ENCODE results near the gene SALL1. TPM values are rescaled to one million over a fixed set of nuclear protein-coding genes. Genes with fewer than 3 reads are reported as not detected.

The SALL1 gene
- total and polyA plus RNA-seq, 7 donors: not detected

DNA sequence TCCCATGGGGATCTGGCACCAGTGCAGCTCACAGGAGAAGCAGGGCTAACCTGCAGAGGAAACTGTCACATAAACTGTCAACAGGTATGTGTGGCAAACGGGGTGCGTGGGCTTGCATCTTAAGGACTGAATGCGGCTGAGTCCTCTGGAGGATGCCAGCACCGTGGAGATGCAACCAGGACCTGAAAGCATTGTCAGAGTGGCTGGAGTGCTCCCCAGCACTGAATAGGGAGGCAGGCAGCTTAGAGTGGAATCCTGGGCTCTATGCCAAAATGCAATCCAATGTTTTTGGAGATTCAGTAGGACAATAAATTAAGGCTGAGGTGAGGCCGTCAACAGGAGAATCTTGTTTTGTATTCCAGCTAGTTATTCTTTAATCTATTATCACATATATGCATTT, 21.3 kb upstream of the SALL1 start:
- intact Hi-C loops (cut with DNase I): no loop called here
- ATAC-seq (no peak), DNase-seq (no peak)
- Histone ChIP-seq H3K27me3 (ENCODE audit: insufficient read depth in 3 of 3, low read length in 2 of 3) (peaks cover 0 to 3% (median 0%) of the 10 kb centered on the region in 3 donors), H3K4me3 (no peak overlapping the region), H3K9me3 (no peaks in the 10 kb centered on the region), H3K27ac (no peak overlapping the region), H3K36me3 (ENCODE audit: insufficient read depth in 1 of 2, low read depth in 1 of 2) (no peaks in the 10 kb centered on the region), H3K4me1 (no peaks in the 10 kb centered on the region)
- WGBS, 3 donors: 76 to 83% (median 77%) methylated on average over 5 of the region's 5 CpGs
- TF ChIP-seq, protein P1, sequence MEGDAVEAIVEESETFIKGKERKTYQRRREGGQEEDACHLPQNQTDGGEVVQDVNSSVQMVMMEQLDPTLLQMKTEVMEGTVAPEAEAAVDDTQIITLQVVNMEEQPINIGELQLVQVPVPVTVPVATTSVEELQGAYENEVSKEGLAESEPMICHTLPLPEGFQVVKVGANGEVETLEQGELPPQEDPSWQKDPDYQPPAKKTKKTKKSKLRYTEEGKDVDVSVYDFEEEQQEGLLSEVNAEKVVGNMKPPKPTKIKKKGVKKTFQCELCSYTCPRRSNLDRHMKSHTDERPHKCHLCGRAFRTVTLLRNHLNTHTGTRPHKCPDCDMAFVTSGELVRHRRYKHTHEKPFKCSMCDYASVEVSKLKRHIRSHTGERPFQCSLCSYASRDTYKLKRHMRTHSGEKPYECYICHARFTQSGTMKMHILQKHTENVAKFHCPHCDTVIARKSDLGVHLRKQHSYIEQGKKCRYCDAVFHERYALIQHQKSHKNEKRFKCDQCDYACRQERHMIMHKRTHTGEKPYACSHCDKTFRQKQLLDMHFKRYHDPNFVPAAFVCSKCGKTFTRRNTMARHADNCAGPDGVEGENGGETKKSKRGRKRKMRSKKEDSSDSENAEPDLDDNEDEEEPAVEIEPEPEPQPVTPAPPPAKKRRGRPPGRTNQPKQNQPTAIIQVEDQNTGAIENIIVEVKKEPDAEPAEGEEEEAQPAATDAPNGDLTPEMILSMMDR (IDR thresholded peaks at IDR 0.05): no peak

DNA sequence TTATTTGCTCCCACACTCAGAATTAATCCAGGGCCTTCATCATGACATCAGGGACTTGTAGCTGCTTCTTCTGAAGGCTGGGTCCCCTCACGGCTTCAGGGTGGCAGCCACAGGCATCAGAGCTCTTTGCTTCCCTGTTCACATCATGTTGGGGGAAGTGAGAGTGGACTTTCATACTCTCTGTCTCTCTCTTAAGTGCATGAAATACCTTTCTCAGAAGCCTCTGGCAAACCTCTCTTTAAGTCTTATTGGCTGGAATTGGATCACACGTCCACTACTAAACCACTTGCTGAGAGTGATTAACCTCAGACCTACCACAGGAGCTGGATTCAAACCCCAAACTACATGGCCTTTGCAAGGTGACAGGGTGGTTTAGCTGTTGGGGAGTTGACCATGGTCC, 17.7 kb upstream of the SALL1 start:
- intact Hi-C loops (cut with DNase I): no loop called here
- ATAC-seq (no peak), DNase-seq (no peak)
- Histone ChIP-seq H3K27me3 (ENCODE audit: insufficient read depth in 3 of 3, low read length in 2 of 3) (peaks cover 0 to 3% (median 0%) of the 10 kb centered on the region in 3 donors), H3K9me3 (no peaks in the 10 kb centered on the region), H3K36me3 (ENCODE audit: insufficient read depth in 1 of 2, low read depth in 1 of 2) (no peaks in the 10 kb centered on the region), H3K4me1 (no peaks in the 10 kb centered on the region), H3K4me3 (no peak overlapping the region), H3K27ac (no peak overlapping the region)
- 56 to 69% (median 57%) methylated on average over 2 of the region's 2 CpGs for WGBS, 3 donors
- TF ChIP-seq, protein P1 (IDR thresholded peaks at IDR 0.05): no peak

DNA sequence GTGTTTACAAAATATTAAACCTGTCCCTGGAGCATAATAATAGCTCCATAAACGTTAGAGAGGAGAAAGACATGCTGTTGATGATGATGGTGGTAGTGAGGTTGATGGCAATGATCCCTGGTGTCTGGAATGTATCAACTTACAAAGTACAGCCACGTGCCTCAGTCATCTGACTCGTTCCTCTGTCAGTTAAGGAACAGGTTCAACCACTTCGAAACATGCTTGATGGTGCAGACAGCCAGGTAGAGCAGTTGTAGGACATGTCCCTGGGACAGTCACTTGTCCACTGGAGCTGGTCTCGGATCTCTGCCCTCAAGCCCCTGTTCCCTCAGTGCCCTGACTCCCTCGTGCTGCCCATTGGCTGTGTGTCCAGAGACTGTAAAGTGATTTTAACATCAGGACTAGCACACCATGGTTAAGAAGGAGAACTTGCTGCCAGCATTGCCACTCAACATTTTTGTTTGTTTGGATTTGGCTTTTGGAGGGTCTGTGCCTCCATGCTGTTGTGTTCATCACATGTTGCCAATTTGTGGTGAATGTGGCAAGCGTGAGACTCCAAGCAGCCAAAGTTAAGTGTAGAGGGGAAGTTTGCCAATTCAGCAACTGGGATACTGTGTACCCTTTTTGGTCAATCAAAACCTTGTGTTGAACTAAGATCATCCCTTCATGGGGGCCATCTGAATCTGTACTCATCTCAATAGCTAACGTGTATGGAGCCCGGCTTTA, 16.3 kb upstream of the SALL1 start:
- no peak overlapping the region for H3K4me3 ChIP-seq
- no peak overlapping the region for H3K27ac ChIP-seq
- TF ChIP-seq, protein P1 (IDR thresholded peaks at IDR 0.05): no peak
- 45 to 55% (median 48%) methylated on average over 9 of the region's 9 CpGs for WGBS, 3 donors
- H3K9me3 ChIP-seq: no peaks in the 10 kb centered on the region
- DNase-seq: no peak
- ATAC-seq: no peak
- H3K36me3 ChIP-seq (ENCODE audit: insufficient read depth in 1 of 2, low read depth in 1 of 2): no peaks in the 10 kb centered on the region
- intact Hi-C loops (cut with DNase I): no loop called here
- no peaks in the 10 kb centered on the region for H3K4me1 ChIP-seq
- H3K27me3 ChIP-seq (ENCODE audit: insufficient read depth in 3 of 3, low read length in 2 of 3): peaks cover 0 to 3% (median 0%) of the 10 kb centered on the region in 3 donors

DNA sequence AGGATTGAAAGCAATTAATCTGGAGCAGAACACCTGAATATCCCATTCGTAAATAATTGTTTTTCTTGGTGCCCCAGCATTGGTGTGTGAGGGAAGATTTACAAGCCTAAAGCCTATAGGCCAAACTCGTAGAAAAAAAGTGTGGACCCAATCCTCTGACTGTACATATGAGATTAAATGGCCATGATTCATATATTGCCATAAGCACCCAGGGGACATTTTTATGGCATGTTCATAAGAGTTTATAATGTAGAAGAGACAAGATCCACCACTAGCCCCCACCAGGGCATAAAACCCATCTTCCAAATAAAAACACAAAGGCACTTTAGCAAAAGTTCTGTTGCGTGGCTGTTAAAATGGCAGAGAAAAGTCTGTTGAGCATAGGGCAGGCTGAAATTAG, 15.5 kb upstream of the SALL1 start:
- H3K36me3 ChIP-seq (ENCODE audit: insufficient read depth in 1 of 2, low read depth in 1 of 2): no peaks in the 10 kb centered on the region
- no peak for DNase-seq
- peaks cover 0 to 3% (median 0%) of the 10 kb centered on the region in 3 donors for H3K27me3 ChIP-seq (ENCODE audit: insufficient read depth in 3 of 3, low read length in 2 of 3)
- intact Hi-C loops (cut with DNase I): no loop called here
- TF ChIP-seq, protein P1 (IDR thresholded peaks at IDR 0.05): no peak
- H3K9me3 ChIP-seq: no peaks in the 10 kb centered on the region
- 57% methylated on average over 3 of the region's 3 CpGs for WGBS, 3 donors
- no peak overlapping the region for H3K4me3 ChIP-seq
- H3K4me1 ChIP-seq: no peaks in the 10 kb centered on the region
- no peak for ATAC-seq
- H3K27ac ChIP-seq: no peak overlapping the region

DNA sequence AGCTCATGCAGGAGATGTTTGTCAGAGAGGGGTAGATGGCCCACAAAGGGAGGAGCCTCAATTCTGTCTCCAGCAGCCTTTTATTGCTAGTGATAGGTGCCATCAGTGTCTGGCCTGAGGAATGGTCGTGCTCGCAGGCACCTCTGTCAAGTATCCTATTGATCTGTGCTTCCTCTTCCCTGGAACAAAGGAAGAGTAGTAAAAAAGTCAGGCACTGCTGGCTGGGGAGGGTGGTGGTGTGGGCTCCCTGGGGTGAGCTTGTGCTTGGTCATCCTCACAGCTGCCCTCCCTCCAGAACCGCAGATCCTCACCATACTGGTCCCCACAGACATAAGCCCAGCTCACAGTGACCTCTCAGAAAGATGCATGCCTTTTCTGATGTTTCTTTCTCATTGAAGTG, 15.0 kb upstream of the SALL1 start:
- TF ChIP-seq, protein P1 (IDR thresholded peaks at IDR 0.05): no peak
- no peak for ATAC-seq

More for the DNA sequence above, 15.0 kb upstream of the SALL1 start:
- DNase-seq: no peak
- H3K9me3 ChIP-seq: no peaks in the 10 kb centered on the region
- intact Hi-C loops (cut with DNase I): no loop called here
- H3K36me3 ChIP-seq (ENCODE audit: insufficient read depth in 1 of 2, low read depth in 1 of 2): no peaks in the 10 kb centered on the region
- H3K4me1 ChIP-seq: no peaks in the 10 kb centered on the region
- no peak overlapping the region for H3K4me3 ChIP-seq
- no peak overlapping the region for H3K27ac ChIP-seq
- H3K27me3 ChIP-seq (ENCODE audit: insufficient read depth in 3 of 3, low read length in 2 of 3): peaks cover 0 to 3% (median 0%) of the 10 kb centered on the region in 3 donors
- 18 to 32% (median 19%) methylated on average over 3 of the region's 3 CpGs for WGBS, 3 donors
